ENCODE results near the gene KLHDC9.
"Not testable (repeated sequence)": the region's sequence is repeated elsewhere in the genome, so short reads cannot be mapped to it uniquely, and the experiment has no call there.

The KLHDC9 gene

GRCh38 chr1:161096015-161096414 lies 2.1 kb upstream of the KLHDC9 start:
- no peak for DNase-seq (ENCODE audit: low spot score)

DNA sequence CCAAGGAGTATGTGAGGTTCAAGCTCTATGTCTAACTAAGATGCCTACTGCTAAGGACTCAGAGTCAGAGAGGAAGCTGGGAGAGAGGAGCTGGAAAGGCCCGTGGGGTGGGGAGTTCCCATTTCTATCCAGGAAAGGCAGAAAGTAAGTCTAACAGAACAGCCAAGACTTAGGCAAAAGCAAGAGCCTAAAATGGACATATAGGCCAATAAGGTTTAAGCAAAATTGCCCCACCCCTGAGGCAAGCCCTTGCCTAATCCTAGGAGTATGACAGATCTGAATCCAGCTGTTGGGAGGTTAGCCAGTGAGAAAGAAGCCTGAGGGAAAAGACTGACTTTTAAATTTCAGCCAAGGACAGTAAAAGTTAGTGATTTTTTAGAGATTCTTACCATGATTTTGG lies 1.6 kb upstream of the KLHDC9 start:
- no peak for DNase-seq (ENCODE audit: low spot score)

- DNase-seq (ENCODE audit: low spot score): no peak
Measured at GRCh38 chr1:161099090-161099802, 1.1 kb downstream of the KLHDC9 start.

DNA sequence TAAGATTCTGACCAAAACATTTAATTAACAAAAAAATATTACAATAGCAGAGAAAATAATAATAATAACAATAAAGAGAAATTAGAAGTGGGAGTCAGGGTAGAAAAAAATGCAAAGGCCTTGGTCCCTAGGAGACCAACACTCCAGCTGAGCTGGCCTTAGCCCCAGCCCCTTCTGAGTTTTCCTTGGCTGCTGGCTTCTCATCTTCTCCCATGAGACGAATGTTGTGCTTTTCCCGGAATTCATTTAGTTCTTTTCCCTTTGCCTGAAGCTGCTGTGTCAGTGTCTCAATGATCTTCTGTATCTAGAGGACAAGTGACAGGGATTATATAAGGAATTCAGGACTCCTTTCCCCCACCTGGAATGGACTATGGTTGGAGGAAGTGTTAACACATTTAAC lies 2.4 kb downstream of the KLHDC9 start:
- DNase-seq (ENCODE audit: low spot score): no peak

- no peak for DNase-seq (ENCODE audit: low spot score)
Measured at GRCh38 chr1:161106431-161106830, 8.3 kb downstream of the KLHDC9 start.

- no peak for DNase-seq (ENCODE audit: low spot score)
Measured at GRCh38 chr1:161111117-161111516, 13.0 kb downstream of the KLHDC9 start.

DNA sequence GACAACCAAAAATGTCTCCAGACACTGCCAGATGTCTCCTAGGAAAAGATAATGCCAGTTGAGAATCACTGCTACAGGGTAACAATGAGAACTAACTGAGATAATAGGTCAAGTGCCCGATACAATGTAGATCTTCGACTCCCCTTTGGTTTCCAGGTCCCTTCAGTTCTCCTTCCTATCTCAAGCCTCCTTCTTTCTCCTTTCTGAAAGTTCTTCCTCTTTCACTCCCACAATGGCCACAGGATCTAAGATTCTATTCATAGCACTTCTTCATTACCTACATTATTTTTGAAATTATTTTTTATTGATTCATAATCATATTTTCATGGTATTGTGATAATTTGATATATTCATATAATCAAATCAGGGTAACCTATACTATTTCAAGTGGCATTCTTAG lies 13.4 kb downstream of the KLHDC9 start:
- DNase-seq (ENCODE audit: low spot score): no peak

DNA sequence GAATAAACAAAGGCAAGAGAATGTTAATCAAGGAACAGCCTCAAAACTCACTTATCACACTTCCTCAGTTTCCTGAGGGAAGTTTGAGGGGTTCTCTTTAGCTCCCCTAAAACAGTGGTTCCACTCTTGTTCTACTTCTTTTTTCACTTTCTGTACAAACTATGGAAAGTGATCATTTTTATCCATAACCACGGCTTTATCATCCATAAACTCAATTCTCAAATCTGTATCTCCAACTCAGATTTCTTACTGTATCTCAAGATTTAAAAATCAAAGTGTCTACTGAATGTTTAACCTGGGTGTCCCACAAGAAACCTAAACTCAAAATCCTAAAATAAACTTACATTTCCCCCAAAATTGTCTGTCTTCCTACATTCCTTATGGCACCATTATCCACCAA lies 15.8 kb downstream of the KLHDC9 start:
- DNase-seq (ENCODE audit: low spot score): no peak

- no peak for DNase-seq (ENCODE audit: low spot score)
Measured at GRCh38 chr1:161114556-161114955, 16.4 kb downstream of the KLHDC9 start.

GRCh38 chr1:161115132-161115711 lies 17.1 kb downstream of the KLHDC9 start:
- no peak for DNase-seq (ENCODE audit: low spot score)

- DNase-seq (ENCODE audit: low spot score): not testable (repeated sequence)
Measured at GRCh38 chr1:161115961-161116360, 17.8 kb downstream of the KLHDC9 start.

GRCh38 chr1:161117759-161118581 lies 19.8 kb downstream of the KLHDC9 start, which contains the start of the genes NIT1 and PFDN2:
NIT1 (plus strand) TSS chr1:161118105; CDS start chr1:161118177, 72 bp downstream.
PFDN2 (minus strand) TSS chr1:161118037; CDS start chr1:161118026, 11 bp downstream.
- DNase-seq (ENCODE audit: low spot score): peak; percentile 94

DNA sequence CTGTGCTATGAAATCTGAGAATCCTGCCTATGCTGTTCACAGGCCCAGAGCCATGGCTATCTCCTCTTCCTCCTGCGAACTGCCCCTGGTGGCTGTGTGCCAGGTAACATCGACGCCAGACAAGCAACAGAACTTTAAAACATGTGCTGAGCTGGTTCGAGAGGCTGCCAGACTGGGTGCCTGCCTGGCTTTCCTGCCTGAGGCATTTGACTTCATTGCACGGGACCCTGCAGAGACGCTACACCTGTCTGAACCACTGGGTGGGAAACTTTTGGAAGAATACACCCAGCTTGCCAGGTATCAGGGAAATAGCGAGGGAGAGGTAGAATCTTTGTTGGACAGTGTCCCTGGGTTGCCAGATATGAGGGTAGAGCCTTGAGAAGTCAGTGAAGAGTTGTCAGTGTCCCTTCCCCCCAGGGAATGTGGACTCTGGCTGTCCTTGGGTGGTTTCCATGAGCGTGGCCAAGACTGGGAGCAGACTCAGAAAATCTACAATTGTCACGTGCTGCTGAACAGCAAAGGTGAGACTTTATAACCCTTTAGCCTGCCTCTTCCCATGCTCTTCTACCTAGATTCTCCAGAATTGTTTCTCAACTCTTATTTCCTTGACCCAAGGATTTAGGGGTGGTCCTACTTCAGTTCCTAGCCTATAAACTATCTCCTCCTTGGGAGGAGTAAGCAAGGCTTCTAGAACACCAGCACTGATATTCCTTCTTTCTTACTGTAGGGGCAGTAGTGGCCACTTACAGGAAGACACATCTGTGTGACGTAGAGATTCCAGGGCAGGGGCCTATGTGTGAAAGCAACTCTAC lies 21.1 kb downstream of the KLHDC9 start:
- peak; percentile 94 for DNase-seq (ENCODE audit: low spot score)

DNA sequence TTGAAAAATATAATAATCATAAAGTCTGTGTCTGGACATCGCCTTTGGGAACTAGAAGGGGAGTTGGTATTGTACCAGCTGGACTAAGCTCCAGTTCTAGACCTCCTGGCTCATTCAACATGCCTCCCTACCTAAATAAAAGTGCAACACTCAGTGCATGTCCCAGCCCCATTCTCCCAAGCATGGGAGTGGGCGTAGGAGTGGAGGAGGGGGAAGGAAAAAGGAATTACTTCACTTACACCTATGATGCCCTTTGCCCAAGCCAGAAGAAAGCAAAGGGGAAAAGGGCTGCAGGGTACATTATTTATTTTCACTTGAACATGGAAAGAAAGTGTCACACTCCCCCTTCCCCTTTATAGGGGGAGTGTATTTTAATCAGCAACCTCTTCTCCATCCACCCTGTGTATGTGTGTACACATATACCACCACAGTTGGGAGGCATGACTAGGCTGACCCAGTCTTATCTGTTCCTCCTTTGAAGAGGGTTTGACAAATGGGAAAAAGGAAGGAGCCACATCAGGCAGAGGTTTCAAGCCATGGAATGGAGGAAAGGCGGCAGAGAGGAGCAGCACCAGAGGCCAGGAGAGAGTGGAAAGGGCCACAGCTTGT lies 23.0 kb downstream of the KLHDC9 start:
- no peak for DNase-seq (ENCODE audit: low spot score)

DNA sequence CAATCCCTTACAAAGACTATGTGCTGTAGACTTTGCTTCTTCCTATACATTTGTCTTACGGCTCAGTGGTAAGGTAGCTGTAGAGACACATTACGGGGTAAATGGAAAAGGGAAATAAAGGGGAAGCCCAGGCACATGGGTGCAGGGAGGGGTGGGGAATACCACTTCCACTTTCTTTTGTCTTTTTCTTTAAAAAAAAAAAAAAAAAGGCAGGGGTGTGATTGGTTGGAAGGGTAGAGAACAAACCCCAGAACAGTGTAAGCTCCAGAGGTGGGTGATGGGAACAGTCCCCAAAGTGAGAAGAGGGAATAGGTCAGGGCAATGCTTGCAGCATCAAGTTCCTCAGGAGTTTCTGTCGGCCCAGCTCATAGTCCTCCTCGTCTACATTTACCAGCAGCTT lies 23.7 kb downstream of the KLHDC9 start:
- DNase-seq (ENCODE audit: low spot score): no peak

DNA sequence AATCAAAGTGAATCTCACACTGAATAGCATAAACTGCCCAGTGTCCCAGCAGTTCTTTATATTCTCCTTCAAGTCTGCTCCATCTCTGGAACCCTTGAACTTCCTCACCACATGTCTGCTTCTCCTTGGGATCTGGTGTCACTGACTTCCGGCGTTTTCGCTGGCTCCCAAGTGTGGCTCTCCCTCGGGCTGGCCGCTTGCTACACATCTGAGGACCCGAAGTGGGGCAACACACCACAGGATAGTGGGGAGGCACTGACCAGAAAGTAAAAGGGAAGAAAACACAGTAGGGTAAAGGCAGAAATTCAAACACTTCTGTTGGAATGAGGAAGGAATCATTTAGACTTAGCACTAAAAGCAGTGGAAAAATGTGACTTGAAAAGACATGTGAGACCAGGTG lies 24.8 kb downstream of the KLHDC9 start:
- DNase-seq (ENCODE audit: low spot score): no peak

- DNase-seq (ENCODE audit: low spot score): no peak
Measured at GRCh38 chr1:161127649-161128048, 29.5 kb downstream of the KLHDC9 start.

DNA sequence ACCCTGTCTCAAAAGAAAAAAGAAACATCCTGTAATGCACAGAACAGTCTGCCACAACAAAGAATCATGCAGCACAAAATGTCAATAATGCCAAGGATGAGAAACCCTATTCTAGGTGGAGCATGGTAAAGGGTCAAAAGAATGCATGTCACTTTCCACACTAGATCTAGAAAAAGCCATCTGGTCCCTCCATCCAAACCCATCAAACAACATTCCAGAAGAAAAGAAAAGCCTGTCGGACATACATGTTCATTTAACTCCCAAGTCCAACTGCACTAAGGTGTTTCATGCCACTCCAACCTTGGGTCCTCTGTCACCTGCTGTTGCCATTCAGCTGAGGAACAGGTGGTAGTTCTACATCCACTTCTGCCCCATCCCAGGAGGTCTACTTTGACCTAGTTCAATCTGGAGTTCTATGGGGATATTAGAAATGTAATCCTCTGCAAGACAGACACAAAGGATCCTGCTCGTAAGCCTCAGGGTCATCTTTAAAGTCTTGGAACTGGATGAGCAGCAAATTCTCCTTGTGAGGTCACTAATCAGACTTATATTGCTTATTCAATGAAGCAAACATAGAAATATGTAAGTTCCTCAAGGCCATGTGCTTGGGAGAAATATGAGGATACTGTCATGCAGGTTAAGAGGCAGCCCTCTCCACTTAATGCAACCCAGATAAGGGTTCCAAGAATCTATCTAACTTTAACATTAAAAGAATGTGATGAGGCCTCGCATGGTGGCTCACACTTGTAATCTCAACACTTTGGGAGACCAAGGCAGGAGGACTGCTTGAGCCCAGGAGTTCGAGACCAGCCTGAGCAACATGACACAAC lies 30.6 kb downstream of the KLHDC9 start:
- no peak for DNase-seq (ENCODE audit: low spot score)

GRCh38 chr1:161130266-161130665 lies 32.1 kb downstream of the KLHDC9 start:
- DNase-seq (ENCODE audit: low spot score): no peak

GRCh38 chr1:161131523-161132409 lies 33.6 kb downstream of the KLHDC9 start:
- DNase-seq (ENCODE audit: low spot score): peak; percentile 61

Data from NAMALWA (cell line).